H1 (cell line): ENCODE measurements around the gene IWS1. TPM values are rescaled to one million over a fixed set of nuclear protein-coding genes. Genes with fewer than 3 reads are reported as not detected.

Experiments used
- CTCF ChIA-PET: fragments of 300-600 bp; sonication (Branson Sonifier 250); formaldehyde crosslinking; loops from one replicate; lab custom pipeline; 2021; ENCODE audit not compliant: partially characterized antibody; lab: Charles Lee
- POLR2A ChIA-PET: fragments of 300-600 bp; sonication (Branson Sonifier 250); formaldehyde crosslinking; loops from one replicate; lab custom pipeline; 2021; ENCODE audit warnings: inconsistent platforms; ENCODE audit not compliant: partially characterized antibody; lab: Charles Lee
- DNase-seq, 2 experiments: peaks; one replicate each; pipeline versions ENCODE4 v3.0.0 to v3.0.0-alpha.2; 2010 to 2022; ENCODE audit warnings: low spot score in 2 of 2, low read depth in 1 of 2, mixed read lengths in 1 of 2
- FAIRE-seq: peaks from 2 replicates; lab custom pipeline; 2011; peaks lifted over from hg19 to GRCh38; lab: Jason Lieb, UNC
- H2AFZ ChIP-seq: 2 replicates; pipeline ENCODE4 v1.8.1; 2012; ENCODE audit warnings: low read length, inconsistent platforms
- H2AK5ac ChIP-seq: 2 replicates; pipeline ENCODE4 v1.6.1; 2013; ENCODE audit warnings: low read depth, low read length
- H2BK120ac ChIP-seq: replicated peaks from 2 replicates; pipeline ENCODE3; 2013; ENCODE audit warnings: low read depth, low read length, inconsistent platforms
- H2BK12ac ChIP-seq: 2 replicates; pipeline ENCODE4 v1.6.1; 2013; ENCODE audit warnings: low read depth, low read length
- H2BK15ac ChIP-seq: 2 replicates; pipeline ENCODE4 v1.6.1; 2013; ENCODE audit warnings: low read length
- H2BK20ac ChIP-seq: 2 replicates; pipeline ENCODE4 v1.6.1; 2013; ENCODE audit warnings: low read length
- H2BK5ac ChIP-seq: 2 replicates; pipeline ENCODE4 v1.6.1; 2013; ENCODE audit warnings: low read depth, low read length
- H3K14ac ChIP-seq: 2 replicates; pipeline ENCODE4 v1.6.1; 2013; ENCODE audit warnings: inconsistent platforms; ENCODE audit not compliant: insufficient read length
- H3K18ac ChIP-seq: 2 replicates; pipeline ENCODE4 v1.6.1; 2013; ENCODE audit warnings: low read length; ENCODE audit errors: extremely low read depth
- H3K23ac ChIP-seq: 2 replicates; pipeline ENCODE4 v1.6.1; 2013; ENCODE audit warnings: inconsistent platforms; ENCODE audit not compliant: insufficient read length
- H3K23me2 ChIP-seq: 2 replicates; pipeline ENCODE4 v1.6.1; 2013; ENCODE audit warnings: low read depth, low read length
- H3K27ac ChIP-seq: 2 replicates; pipeline ENCODE4 v1.6.1; 2011; ENCODE audit warnings: low read depth, low read length, inconsistent platforms
- H3K27me3 ChIP-seq, 4 experiments: replicated peaks in 1 of 4; 1 replicate in 1 of 4; 2 replicates in 3 of 4; pipeline versions ENCODE4 v1.6.1 to v1.8.1; 2011 to 2013; ENCODE audit warnings: low read length in 3 of 4, mild to moderate bottlenecking in 3 of 4, inconsistent platforms in 2 of 4, mixed read lengths in 2 of 4, moderate library complexity in 1 of 4; ENCODE audit not compliant: control insufficient read depth in 3 of 4, insufficient read depth in 3 of 4; ENCODE audit errors: extremely low read depth in 1 of 4
- H3K36me3 ChIP-seq, 4 experiments: 2 replicates each; pipeline versions ENCODE4 v1.6.1 to v1.8.1; 2011 to 2013; ENCODE audit warnings: mild to moderate bottlenecking in 4 of 4, low read length in 3 of 4, moderate library complexity in 2 of 4, control low read depth in 1 of 4, inconsistent platforms in 1 of 4; ENCODE audit not compliant: insufficient read depth in 4 of 4, control insufficient read depth in 2 of 4
- H3K4ac ChIP-seq: replicated peaks from 2 replicates; pipeline ENCODE3; 2013; ENCODE audit warnings: low read length, low read depth, mixed read lengths, inconsistent platforms; ENCODE audit not compliant: insufficient read length
- H3K4me1 ChIP-seq, 4 experiments: replicated peaks in 1 of 4; 1 replicate in 1 of 4; 2 replicates in 3 of 4; pipeline versions ENCODE4 v1.6.1 to v1.8.1; 2011 to 2013; ENCODE audit warnings: low read length in 3 of 4, inconsistent platforms in 2 of 4, mixed read lengths in 1 of 4; ENCODE audit not compliant: insufficient read depth in 4 of 4, control insufficient read depth in 3 of 4
- H3K4me2 ChIP-seq, 2 experiments: 2 replicates each; pipeline versions ENCODE4 v1.6.1 to v1.8.1; 2011 to 2013; ENCODE audit warnings: low read depth in 2 of 2, low read length in 2 of 2, control low read depth in 1 of 2, inconsistent platforms in 1 of 2, mild to moderate bottlenecking in 1 of 2; ENCODE audit not compliant: insufficient read depth in 1 of 2
- H3K4me3 ChIP-seq, 4 experiments: fragments of 200-600, 300-600 bp in 1 of 4; sonication (generic), shearing (Covaris generic), sonication (Bioruptor Twin) in 1 of 4; 2 replicates each; pipeline versions ENCODE4 v1.5.1 to v1.8.1; 2011 to 2016; ENCODE audit warnings: low read length in 4 of 4, low read depth in 3 of 4, control low read depth in 2 of 4, inconsistent platforms in 2 of 4, mild to moderate bottlenecking in 2 of 4, mixed read lengths in 1 of 4, moderate library complexity in 1 of 4; ENCODE audit not compliant: insufficient read depth in 2 of 4; ENCODE audit errors: extremely low read depth in 1 of 4
- H3K56ac ChIP-seq: replicated peaks from 2 replicates; pipeline ENCODE3; 2013; ENCODE audit warnings: low read depth, mild to moderate bottlenecking, mixed read lengths, low read length, inconsistent platforms; ENCODE audit not compliant: insufficient read length
- H3K79me1 ChIP-seq: 2 replicates; pipeline ENCODE4 v1.6.1; 2013; ENCODE audit warnings: low read depth, low read length, control low read depth
- H3K79me2 ChIP-seq, 2 experiments: 2 replicates each; pipeline versions ENCODE4 v1.6.1 to v1.8.1; 2012 to 2013; ENCODE audit warnings: low read length in 2 of 2, mild to moderate bottlenecking in 2 of 2, inconsistent platforms in 1 of 2; ENCODE audit not compliant: insufficient read depth in 2 of 2, control insufficient read depth in 1 of 2
- H3K9ac ChIP-seq, 4 experiments: replicated peaks in 1 of 4; 1 replicate in 1 of 4; 2 replicates in 3 of 4; pipeline versions ENCODE4 v1.6.1 to v1.8.1; 2011 to 2013; ENCODE audit warnings: low read depth in 3 of 4, low read length in 3 of 4, control low read depth in 2 of 4, mild to moderate bottlenecking in 2 of 4, moderate library complexity in 2 of 4, inconsistent platforms in 1 of 4; ENCODE audit errors: extremely low read depth in 1 of 4
- H3K9me3 ChIP-seq, 2 experiments: 2 replicates each; pipeline versions ENCODE4 v1.6.1 to v1.8.1; 2012 to 2013; ENCODE audit warnings: mild to moderate bottlenecking in 2 of 2, moderate library complexity in 2 of 2, control low read depth in 1 of 2, inconsistent platforms in 1 of 2, low read depth in 1 of 2, low read length in 1 of 2, mixed read lengths in 1 of 2; ENCODE audit not compliant: insufficient read depth in 2 of 2
- H4K20me1 ChIP-seq, 2 experiments: replicated peaks in 1 of 2; 2 replicates each; pipeline versions ENCODE3 to v1.8.1; 2011 to 2013; ENCODE audit warnings: inconsistent platforms in 2 of 2, low read length in 2 of 2, mild to moderate bottlenecking in 1 of 2; ENCODE audit not compliant: insufficient read depth in 2 of 2, control insufficient read depth in 1 of 2
- H4K5ac ChIP-seq: 2 replicates; pipeline ENCODE4 v1.6.1; 2013; ENCODE audit warnings: low read length, low read depth, mixed read lengths, inconsistent platforms; ENCODE audit not compliant: insufficient read length
- H4K8ac ChIP-seq: 2 replicates; pipeline ENCODE4 v1.8.0; 2013; ENCODE audit warnings: mild to moderate bottlenecking, moderate library complexity, low read length, inconsistent platforms; ENCODE audit not compliant: insufficient read depth; ENCODE audit errors: extremely low read depth
- H4K91ac ChIP-seq: replicated peaks from 2 replicates; pipeline ENCODE3; 2013; ENCODE audit warnings: low read length, mixed read lengths, inconsistent platforms; ENCODE audit not compliant: insufficient read length
- CBX8 ChIP-seq: fragments of 300-800, 300-1000 bp; sonication (generic); IDR thresholded peaks from 2 replicates; pipeline ENCODE4 v1.7.1; 2016; ENCODE audit warnings: low read depth, low read length, borderline replicate concordance
- EGR1 ChIP-seq: IDR thresholded peaks from 2 replicates; pipeline ENCODE4 v1.6.1; 2011; ENCODE audit warnings: low read depth, low read length, borderline replicate concordance
- GTF2F1 ChIP-seq: IDR thresholded peaks from 2 replicates; pipeline ENCODE4 v1.6.1; 2012; ENCODE audit warnings: low read depth, low read length, improper control_type of control experiment, borderline replicate concordance
- NRF1 ChIP-seq: IDR thresholded peaks from 2 replicates; pipeline ENCODE4 v1.6.1; 2011; ENCODE audit warnings: mild to moderate bottlenecking, low read depth, low read length, improper control_type of control experiment
- PHF8 ChIP-seq: fragments of 200-600 bp; sonication (generic); conservative IDR thresholded peaks from 2 replicates; pipeline ENCODE4 v1.7.1; 2012; ENCODE audit warnings: low read depth, mild to moderate bottlenecking, inconsistent platforms, low read length, moderate library complexity
- RAD21 ChIP-seq, 2 experiments: IDR thresholded peaks in 1 of 2; conservative IDR thresholded peaks in 1 of 2; 2 replicates each; pipeline ENCODE4 v1.6.1; 2011; ENCODE audit warnings: low read depth in 2 of 2, low read length in 2 of 2, improper control_type of control experiment in 1 of 2, inconsistent platforms in 1 of 2, mild to moderate bottlenecking in 1 of 2, moderate library complexity in 1 of 2
- RXRA ChIP-seq: IDR thresholded peaks from 2 replicates; pipeline ENCODE4 v1.6.1; 2011; ENCODE audit warnings: low read depth, mild to moderate bottlenecking, low read length, moderate library complexity; ENCODE audit not compliant: insufficient read depth
- SP4 ChIP-seq: IDR thresholded peaks from 2 replicates; pipeline ENCODE4 v1.6.1; 2012; ENCODE audit warnings: low read length, inconsistent platforms
- SRF ChIP-seq: IDR thresholded peaks from 2 replicates; pipeline ENCODE4 v1.6.1; 2011; ENCODE audit warnings: mild to moderate bottlenecking, low read depth, low read length, moderate library complexity
- TAF1 ChIP-seq: IDR thresholded peaks from 2 replicates; pipeline ENCODE4 v1.6.1; 2011; ENCODE audit warnings: mild to moderate bottlenecking, low read depth, low read length
- TAF7 ChIP-seq: optimal IDR thresholded peaks from 2 replicates; pipeline ENCODE3; 2011; ENCODE audit warnings: low read depth, mild to moderate bottlenecking, inconsistent platforms, low read length, moderate library complexity, borderline replicate concordance
- YY1 ChIP-seq: IDR thresholded peaks from 2 replicates; pipeline ENCODE4 v1.6.1; 2011; ENCODE audit warnings: low read depth, mild to moderate bottlenecking, low read length
- WGBS, 2 experiments: shearing (Covaris generic) in 1 of 2; methylation state at CpG; one replicate each; pipeline versions ENCODE4 v1.1.6 to v1.1.7; 2013 to 2015; ENCODE audit warnings: low lambda C conversion rate in 2 of 2, mixed read lengths in 2 of 2, inconsistent platforms in 1 of 2, low coverage in 1 of 2, missing lambda C conversion rate in 1 of 2; ENCODE audit not compliant: insufficient replicate concordance in 2 of 2, insufficient coverage in 1 of 2, insufficient read length in 1 of 2; ENCODE audit errors: extremely low coverage in 1 of 2, missing lambda C conversion rate in 1 of 2; 5-methylcytosine and 5-hydroxymethylcytosine counted together
- polyA plus RNA-seq, 7 experiments: library from polyadenylated mRNA; depleted of rRNA in 3 of 7; stranded (reverse) in 5 of 7; unstranded in 2 of 7; fragments of >200 nt in 5 of 7; fragments of 200-250 nt in 2 of 7; gene quantifications; 1 replicate in 5 of 7; 2 replicates in 1 of 7; 4 replicates in 1 of 7; pipeline versions ENCODE4 v1.2.1 to v1.2.3, GENCODE V29; 2011 to 2013; ENCODE audit warnings: missing spikeins in 2 of 7, mixed read lengths in 2 of 7
- total RNA-seq: library from RNA; stranded (reverse); fragmentation: NEBNext Ultra II Directional; extraction: Animal tissue kit (Norgen Biotek cat#: 25700); gene quantifications from 2 replicates; pipeline ENCODE4 v1.2.1, GENCODE V29; 2021

IWS1 gene
- total and polyA plus RNA-seq, 2 of the 8 experiments (the other 6 are each of a cell fraction or from before 2014, with no cell fraction given) = 18.4 to 64.8 TPM

DNA sequence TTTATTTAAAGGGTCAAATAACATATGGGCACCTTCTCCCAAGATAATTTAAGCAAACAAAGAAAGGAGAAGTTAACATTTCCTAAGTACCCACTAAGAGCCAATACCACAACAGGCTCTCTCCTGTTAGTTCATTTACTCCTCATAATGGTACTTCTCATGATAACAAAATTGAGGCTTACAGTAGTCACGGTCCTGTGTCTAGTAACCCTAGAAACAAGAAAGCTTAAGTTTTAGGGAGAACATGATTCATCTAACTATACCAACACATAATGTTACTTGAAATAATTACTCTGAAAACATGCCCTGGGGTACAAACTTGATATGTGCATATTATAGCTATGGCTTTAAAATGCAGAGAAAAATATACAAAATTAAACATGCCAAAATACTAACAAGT lies 19.8 kb downstream of the IWS1 start:
- Histone ChIP-seq H4K20me1 (peaks cover 3 to 11% of the 10 kb centered on the region in 2 experiments), H3K18ac (no peak overlapping the region), H4K5ac (no peak overlapping the region), H2BK20ac (no peak overlapping the region), H3K14ac (no peak overlapping the region)
- WGBS, 2 experiments = 90% methylated on average over 1 of the region's 1 CpG; no CpG with 5 or more reads in 1 of the 2 experiments
- no peak for TF ChIP-seq EGR1
- TF ChIP-seq SP4 = no peak
- TF ChIP-seq CBX8 = no peak
- no peak for TF ChIP-seq RXRA
- TF ChIP-seq TAF1 = no peak
- no peak for TF ChIP-seq PHF8
- TF ChIP-seq SRF = no peak
- no peak for TF ChIP-seq TAF7
- TF ChIP-seq RAD21 (IDR thresholded peaks at IDR 0.05 in 1 of 2, conservative IDR thresholded peaks at IDR 0.05 in 1 of 2; ENCODE audit: low read depth in 2 of 2, low read length in 2 of 2) = no peak
- TF ChIP-seq GTF2F1 = no peak
- TF ChIP-seq NRF1 = no peak
- no peak for TF ChIP-seq YY1
- TF ChIP-seq, all 59 proteins: peak for 0
- Histone ChIP-seq H2BK12ac (no peak overlapping the region), H2BK15ac (no peak overlapping the region), H2AFZ (no peak overlapping the region), H3K4me1 (no peaks in the 10 kb centered on the region), H3K79me1 (peaks cover 6% of the 10 kb centered on the region; the same call in 1 of the 2 replicates), H3K56ac (no peak overlapping the region), H3K4ac (no peak overlapping the region), H3K4me2 (no peak overlapping the region), H3K27me3 (no peaks in the 10 kb centered on the region), H2AK5ac (no peak overlapping the region), H4K91ac (no peak overlapping the region), H3K79me2 (peaks cover 13 to 55% of the 10 kb centered on the region in 2 experiments), H2BK120ac (no peak overlapping the region), H3K36me3 (peaks cover 15 to 45% (median 34%) of the 10 kb centered on the region in 4 experiments), H3K9me3 (no peaks in the 10 kb centered on the region), H2BK5ac (no peak overlapping the region), H3K27ac (no peak overlapping the region), H4K8ac (no peak overlapping the region), H3K9ac (no peak overlapping the region), H3K23me2 (no peaks in the 10 kb centered on the region), H3K4me3 (no peak overlapping the region), H3K23ac (no peak overlapping the region)
- FAIRE-seq (no peak), DNase-seq (no peak)
- ChIA-PET CTCF (interaction anchor here (1.8 kb wide), 1 partner anchor 9 kb away, joined by 5 read pairs; no protein-coding TSS in a partner anchor), POLR2A (interaction anchor here (0.6 to 2.6 kb wide), 4 partner anchors 20 to 407 kb away, joined by 3 to 9 read pairs (median 4); partner anchors contain the start of gene IWS1)
